T-helper 1 cell treated with Interleukin-12 subunit alpha and Interleukin-12 subunit beta and Interleukin-4 antibody, amounts not matched to agents 30 ng/mL and 1 ng/mL, for 36 hours (primary cell): ENCODE data around the gene GMDS. TPM values are rescaled to one million over a fixed set of nuclear protein-coding genes. Genes with fewer than 3 reads are reported as not detected.

Experiments
- intact Hi-C: fragments of 100-400 bp; cut with micrococcal nuclease; formaldehyde crosslinking; loops from one replicate; pipeline ENCODE4 v1.15.1; 2024
- total RNA-seq: library from RNA; stranded (reverse); gene quantifications from 2 replicates; pipeline ENCODE4 v1.2.3, GENCODE V29; 2022

GMDS gene
- total RNA-seq, 1 donor from 2014 or later, result 28.6 TPM

GRCh38 chr6:1601158-1602048 is 644.0 kb downstream of the GMDS start:
- intact Hi-C loops, result no loop called here

- intact Hi-C loops, result no loop called here
Observed at GRCh38 chr6:1600764-1601157, 644.6 kb downstream of the GMDS start.

- intact Hi-C loops, result no loop called here
Observed at GRCh38 chr6:1600063-1600763, 645.2 kb downstream of the GMDS start.

- intact Hi-C loops, result no loop called here
Observed at GRCh38 chr6:1599469-1599868, 645.9 kb downstream of the GMDS start.

GRCh38 chr6:1598886-1599285 is 646.5 kb downstream of the GMDS start:
- intact Hi-C loops, result no loop called here

GRCh38 chr6:1598433-1598832 is 647.0 kb downstream of the GMDS start:
- intact Hi-C loops, result no loop called here

GRCh38 chr6:1597924-1598323 is 647.5 kb downstream of the GMDS start:
- intact Hi-C loops, result loop anchor here (2.0 kb wide), 2 partner anchors 507 to 851 kb away; no protein-coding TSS in a partner anchor

- intact Hi-C loops, result loop anchor here (2.0 kb wide), 2 partner anchors 508 to 852 kb away; no protein-coding TSS in a partner anchor
Observed at GRCh38 chr6:1597121-1597744, 648.2 kb downstream of the GMDS start.

- intact Hi-C loops, result loop anchor here (1.0 to 2.0 kb wide), 6 partner anchors 509 to 1154 kb away; partner anchors contain the start of gene MYLK4
Observed at GRCh38 chr6:1596088-1596852, 649.1 kb downstream of the GMDS start.

GRCh38 chr6:1595271-1596087 is 649.9 kb downstream of the GMDS start:
- intact Hi-C loops, result loop anchor here (1.0 to 2.0 kb wide), 6 partner anchors 509 to 1155 kb away; partner anchors contain the start of gene MYLK4

- intact Hi-C loops, result no loop called here
Observed at GRCh38 chr6:1594445-1595200, 650.8 kb downstream of the GMDS start.

- intact Hi-C loops, result no loop called here
Observed at GRCh38 chr6:1593958-1594314, 651.5 kb downstream of the GMDS start.

- intact Hi-C loops, result no loop called here
Observed at GRCh38 chr6:1593286-1593957, 652.0 kb downstream of the GMDS start.

- intact Hi-C loops, result no loop called here
Observed at GRCh38 chr6:1592852-1593251, 652.6 kb downstream of the GMDS start.

- intact Hi-C loops, result no loop called here
Observed at GRCh38 chr6:1591926-1592325, 653.5 kb downstream of the GMDS start.

GRCh38 chr6:1591243-1591642 is 654.2 kb downstream of the GMDS start:
- intact Hi-C loops, result no loop called here

GRCh38 chr6:1590580-1590979 is 654.8 kb downstream of the GMDS start:
- intact Hi-C loops, result no loop called here

GRCh38 chr6:1589208-1589607 is 656.2 kb downstream of the GMDS start:
- intact Hi-C loops, result no loop called here

- intact Hi-C loops, result no loop called here
Observed at GRCh38 chr6:1587977-1588376, 657.4 kb downstream of the GMDS start.
